Ecto neural progenitor cell (in vitro differentiated cells): ENCODE data around the gene COBLL1.
"Not testable (repeated sequence)": the region's sequence is repeated elsewhere in the genome, so short reads cannot be mapped to it uniquely, and the experiment has no call there.

Source experiments
- DNase-seq: peaks from one replicate; pipeline ENCODE4 v3.0.0-alpha.2; 2018; ENCODE audit warnings: low spot score

COBLL1 gene

GRCh38 chr2:164717000-164717803 lies 124.4 kb downstream of the COBLL1 start:
- DNase-seq: no peak

DNA sequence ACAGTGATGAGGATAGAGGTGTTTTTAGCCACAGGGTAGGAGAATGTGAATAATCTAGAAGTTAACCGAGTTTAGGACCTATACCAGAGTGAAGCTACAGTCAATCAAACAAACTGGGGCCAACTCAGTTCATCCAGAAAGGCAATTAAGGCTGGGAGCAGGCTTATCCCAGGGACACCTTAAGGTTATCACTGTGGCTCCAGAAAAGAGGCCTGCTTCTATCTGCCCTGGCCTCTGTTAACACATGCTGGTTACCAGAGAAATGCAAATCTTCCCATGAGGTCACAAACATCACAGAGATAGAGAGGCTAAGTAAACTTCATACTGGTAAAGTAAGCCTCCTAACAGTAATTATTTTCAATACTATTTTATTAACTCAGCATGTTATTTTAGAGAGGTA lies 127.2 kb downstream of the COBLL1 start:
- no peak for DNase-seq

DNA sequence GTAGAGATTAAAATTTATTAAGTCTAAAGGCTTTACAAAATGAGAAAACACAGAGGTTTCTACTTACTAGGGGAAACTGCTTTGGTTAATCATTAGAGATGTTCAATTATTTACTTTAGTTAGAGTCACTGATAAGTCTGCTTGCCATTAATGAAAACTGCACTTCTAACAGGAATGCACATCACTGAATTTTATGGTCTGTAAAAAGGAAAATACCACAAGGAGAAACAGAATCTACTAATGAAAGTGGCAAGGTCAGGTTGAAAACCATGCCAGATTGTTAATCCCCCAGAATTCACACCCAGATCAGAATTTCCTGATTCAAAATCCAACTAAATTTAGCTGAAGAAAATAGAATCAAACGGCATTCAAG lies 129.9 kb downstream of the COBLL1 start:
- no peak for DNase-seq

DNA sequence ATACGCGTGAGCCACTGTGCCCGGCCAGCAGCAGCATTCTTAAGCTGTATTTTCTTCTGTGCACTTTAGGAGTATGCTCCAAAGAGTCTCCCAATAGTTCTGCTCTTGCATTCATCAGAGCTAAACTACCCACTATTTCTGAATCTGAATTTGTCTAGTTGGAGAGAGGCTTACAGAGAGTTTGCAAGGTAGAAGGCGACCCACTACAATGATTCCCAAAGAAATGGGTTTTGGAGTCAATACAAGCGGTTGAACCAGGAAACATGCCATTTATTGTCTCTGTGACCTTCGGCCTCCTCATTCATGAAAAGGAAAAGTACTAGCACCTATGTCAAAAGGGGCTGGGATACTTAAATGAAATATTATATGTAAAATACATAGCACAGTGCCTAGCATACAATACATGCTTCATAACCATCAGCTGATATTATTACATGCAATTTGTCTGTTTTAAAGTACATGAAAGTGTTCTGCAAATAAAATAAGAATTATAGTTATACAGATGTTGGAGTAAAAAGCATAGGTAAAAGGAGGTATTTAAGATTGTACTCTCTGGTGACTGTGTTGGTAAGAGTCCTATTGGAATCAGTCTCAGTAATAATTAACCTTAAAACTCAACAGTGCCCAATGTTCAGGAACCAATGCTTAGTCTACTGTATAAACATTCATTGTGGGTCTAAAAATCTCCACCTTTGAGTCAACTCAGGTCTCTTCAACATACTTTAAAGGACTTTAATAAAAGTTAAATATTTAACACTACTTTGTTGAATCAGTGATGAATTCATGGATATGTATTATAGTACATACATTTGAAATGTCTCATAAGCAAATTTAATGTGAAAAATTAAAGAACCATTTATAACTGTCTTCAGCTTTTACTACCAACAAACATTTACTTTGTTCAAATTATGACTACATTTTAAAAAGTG lies 130.5 kb downstream of the COBLL1 start:
- DNase-seq: no peak

DNA sequence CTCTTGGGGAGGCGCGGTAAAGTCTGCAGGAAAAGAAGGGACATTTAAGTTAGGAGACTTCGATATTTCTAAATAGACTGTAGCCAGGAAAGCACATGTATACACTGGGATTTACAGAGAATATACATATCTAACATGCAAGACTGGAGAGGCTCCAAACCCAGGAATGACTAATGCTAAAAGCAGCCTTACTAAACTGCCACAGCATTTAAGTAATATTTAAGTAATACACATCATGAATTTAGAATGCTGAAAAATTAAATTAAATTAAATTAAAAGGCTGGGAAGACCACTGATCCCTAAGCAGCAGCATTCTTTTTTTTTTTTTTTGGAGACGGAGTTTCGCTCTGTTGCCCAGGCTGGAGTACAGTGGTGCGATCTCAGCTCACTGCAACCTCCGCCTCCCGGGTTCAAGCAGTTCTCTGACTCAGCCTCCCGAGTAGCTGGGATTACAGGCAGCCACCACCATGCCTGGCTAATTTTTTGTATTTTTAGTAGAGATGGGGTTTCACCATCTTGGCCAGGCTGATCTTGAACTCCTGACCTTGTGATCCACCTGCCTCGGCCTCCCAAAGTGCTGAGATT lies 131.3 kb downstream of the COBLL1 start:
- not testable (repeated sequence) for DNase-seq

DNA sequence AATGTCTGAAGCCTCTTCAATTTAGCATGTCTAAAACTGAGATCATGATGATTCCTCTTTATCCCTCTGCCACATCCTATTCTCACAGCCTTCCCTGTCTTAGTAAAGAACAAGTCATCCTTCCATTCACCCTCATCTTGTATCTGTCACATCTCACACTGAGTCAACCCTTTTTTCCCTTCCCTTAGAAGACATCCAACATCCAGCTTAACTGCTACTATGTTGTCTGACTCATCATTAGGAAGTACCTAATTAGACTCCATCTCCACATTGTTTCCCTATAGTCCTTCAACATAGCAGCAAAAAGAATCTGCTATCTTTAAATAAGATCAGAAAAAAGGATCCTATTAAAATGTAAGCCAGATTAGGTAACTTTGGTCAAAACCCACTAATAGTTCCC lies 135.1 kb downstream of the COBLL1 start:
- DNase-seq: no peak

DNA sequence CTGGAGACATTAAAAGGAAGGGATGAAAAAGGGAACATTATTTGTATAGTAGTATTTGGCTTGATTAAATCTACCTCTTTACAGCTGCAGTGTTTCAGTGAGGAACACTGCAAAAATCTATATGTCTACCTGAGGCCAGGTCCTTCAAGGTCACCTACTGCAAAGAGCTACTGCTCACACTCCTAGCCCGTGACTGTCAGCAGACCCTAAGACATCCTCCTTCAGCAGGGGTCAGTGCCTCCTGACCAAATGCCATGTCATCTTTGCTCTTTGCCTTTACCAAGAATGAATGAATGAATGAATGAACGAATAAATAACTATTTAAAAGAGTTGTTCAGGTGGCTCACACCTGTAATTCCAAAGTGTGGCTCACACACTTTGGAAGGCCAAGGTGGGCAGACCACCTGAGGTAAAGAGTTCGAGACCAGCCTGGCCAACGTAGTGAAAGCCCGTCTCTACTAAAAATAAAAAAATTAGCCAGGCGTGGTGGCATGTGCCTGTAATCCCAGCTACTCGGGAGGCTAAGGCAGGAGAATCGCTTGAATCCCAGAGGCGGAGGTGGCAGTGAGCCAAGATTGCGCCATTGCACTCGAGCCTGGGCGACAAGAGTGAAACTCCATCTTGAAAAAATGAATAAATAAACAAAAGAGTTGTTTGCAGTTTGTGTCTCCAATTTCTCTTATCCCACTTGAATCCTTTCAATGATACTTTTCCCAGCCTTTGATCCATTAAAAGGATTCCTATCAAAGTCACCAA lies 136.0 kb downstream of the COBLL1 start:
- DNase-seq: no peak

DNA sequence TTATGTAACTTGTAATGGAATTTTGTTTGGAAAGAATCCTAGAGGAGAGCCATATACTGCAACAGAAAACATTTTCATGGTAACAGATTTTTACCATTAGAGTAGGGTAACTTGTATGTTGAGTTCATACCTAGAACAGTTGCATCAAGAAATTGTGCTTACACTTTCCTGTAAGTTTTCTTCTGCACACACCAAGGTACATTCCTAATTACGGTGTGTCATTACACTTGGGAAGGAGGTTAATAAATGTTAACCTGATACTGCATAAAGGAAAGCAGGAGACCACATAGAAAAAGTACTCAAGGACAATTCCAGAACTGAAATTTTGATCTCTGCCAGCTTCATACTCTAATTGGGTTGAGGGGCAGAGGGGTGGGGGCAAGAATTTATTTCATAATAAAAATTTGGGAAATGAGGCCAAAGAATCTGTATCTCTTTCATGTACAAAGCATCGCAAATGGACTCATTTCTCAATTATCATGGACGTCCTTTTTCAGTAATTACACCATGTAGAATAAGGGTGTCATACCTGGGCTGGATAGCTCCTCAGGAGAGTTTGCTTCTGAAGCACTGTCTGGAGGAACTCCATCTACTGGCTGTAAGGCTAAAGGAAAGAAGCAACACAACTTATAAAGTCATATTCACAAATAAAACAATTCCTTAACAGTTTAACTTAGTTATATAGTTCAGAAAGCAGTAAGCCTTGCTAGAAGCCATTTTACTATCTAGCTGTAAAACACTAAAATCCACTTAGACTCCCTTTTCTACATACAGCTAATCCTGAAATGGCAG lies 137.5 kb downstream of the COBLL1 start:
- DNase-seq: no peak

DNA sequence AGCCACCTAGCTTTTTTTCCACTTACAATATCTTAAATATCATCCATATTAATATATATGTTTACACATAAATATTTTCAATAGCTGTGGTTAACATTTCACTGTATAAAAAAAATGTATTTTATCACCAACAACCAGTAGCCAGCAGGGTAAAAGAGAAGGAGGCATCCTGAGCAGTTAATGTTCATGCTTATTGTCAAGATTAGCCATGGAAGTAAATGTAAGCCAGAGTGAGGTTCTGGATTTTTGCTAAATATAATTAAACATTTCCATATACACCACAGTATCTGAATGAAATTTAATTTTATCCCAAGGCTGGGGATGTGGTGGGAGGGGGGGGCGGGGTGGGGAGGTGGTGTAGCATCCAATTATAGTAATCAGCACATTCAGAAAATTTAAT lies 140.1 kb downstream of the COBLL1 start:
- no peak for DNase-seq

- no peak for DNase-seq
These were observed 141.2 kb downstream of the COBLL1 start for GRCh38 chr2:164700390-164700789.

- DNase-seq: no peak
These were observed 143.7 kb downstream of the COBLL1 start for GRCh38 chr2:164697688-164698461.

DNA sequence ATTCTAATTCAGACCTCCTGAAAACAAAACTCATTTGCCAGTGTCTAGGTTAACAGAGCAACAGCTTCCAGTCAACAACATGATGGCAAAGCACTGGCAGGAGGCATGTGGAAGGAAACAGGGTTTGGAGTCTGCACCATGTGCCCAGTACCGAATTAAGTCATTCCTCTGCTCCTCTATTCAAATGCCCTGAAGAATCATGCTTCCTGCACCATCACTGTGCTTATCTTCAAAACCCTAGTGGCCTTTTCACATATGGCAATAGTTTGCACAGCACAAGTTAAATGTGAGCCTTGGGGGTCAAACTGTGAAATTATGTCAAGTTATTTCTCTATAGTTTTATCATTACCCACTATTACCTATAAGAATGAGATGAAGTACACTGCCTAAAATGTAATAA lies 145.0 kb downstream of the COBLL1 start:
- no peak for DNase-seq

- no peak for DNase-seq
These were observed 147.3 kb downstream of the COBLL1 start for GRCh38 chr2:164694275-164694695.

DNA sequence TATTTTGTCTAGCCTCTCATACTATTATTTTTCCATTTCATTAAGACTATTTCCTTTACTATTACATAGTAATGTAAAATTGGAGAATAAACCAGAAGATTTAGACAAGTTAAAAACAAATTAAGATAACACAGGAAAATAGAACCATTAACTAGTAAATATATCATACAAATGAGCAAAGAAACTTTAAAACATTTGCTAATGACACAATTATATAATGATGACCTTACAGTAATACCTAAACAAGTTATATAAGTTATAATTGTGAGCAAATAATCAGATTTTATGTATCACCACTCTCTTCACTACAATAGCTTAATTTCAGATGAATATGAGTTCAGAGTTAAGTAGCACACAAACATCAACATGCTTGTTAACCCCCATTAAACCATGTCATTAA lies 147.8 kb downstream of the COBLL1 start:
- DNase-seq: no peak

DNA sequence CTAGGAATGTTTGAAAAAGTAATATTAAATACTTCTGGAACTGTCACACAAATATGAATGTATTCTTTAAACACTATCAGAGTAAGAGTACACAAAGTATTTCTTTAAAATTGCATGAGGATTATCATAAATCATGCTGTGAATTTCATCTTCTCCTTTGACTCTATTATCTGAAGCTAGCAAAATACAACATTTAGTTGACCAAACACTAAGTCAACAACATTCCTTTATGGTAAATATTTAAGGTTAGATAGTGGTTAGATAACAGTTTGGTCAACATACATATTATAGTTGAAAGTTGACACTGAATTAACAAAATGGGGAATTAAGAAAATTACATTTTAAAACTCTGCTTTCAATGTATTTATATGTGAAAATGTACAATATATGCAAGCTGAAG lies 148.2 kb downstream of the COBLL1 start:
- no peak for DNase-seq

DNA sequence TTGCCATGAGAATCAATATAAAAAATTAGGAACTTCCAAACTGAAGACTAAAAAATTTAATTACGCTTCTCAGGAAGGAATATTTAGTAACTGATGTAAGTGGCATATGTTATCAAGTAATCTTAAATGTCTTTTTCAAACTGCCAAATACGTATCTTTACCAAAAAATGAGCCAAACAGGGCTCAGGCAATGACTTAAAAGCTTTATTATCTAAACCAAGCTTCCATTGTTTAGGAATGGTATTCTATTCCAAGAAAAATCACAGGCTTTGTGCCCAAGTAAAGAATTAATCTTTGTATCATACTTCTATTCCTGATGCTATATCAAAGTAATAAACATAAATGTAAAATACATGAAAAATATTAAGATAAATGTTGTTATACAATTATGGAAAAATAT lies 148.7 kb downstream of the COBLL1 start:
- no peak for DNase-seq

- no peak for DNase-seq
These were observed 149.5 kb downstream of the COBLL1 start for GRCh38 chr2:164692114-164692513.

- no peak for DNase-seq
These were observed 150.2 kb downstream of the COBLL1 start for GRCh38 chr2:164691346-164691887.

DNA sequence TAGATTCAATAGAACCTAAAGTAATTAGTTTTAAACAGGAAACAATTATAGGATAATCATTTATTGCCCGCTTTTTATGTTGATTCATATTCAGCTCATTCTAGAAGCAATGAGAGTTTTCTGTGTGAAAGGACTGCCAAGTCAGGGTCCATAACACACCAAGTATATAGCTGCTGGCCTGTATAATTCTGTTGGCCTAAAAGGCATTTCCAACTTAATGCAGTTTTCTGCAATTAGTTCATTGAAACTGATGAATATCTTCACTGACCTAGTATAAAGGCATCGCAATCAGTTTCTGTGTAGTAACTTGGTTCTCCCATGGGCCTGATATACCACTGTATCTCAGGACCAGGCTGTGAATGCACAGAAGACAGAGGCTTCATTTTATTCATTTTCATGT lies 151.3 kb downstream of the COBLL1 start:
- DNase-seq: no peak

DNA sequence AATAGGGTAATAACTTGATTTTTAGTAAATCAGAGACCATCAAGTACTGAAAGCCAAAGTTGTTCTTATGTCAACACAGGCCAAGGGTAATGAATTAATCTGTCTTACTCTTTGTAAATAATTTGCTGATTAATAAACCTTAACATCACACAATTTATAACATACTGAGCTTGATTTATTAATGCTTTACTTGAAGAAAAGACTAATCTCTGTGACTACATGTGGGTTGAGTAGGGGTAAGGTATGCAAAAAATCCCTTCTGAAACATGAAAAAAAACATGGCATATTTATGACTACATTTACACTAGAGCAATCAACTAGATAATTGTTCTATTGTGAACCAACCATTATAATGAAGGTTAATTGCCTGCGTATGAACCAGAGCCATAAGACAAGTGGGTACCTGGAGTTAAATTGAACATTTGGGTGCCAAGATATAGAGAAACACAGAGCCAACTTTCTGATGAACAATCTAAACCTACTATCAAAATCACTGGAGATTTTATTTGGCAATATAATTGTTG lies 152.7 kb downstream of the COBLL1 start:
- no peak for DNase-seq
